Body of pancreas (tissue), 4 donors: ENCODE data around the gene VSX1. TPM values are rescaled to one million over a fixed set of nuclear protein-coding genes. Genes with fewer than 3 reads are reported as not detected.

Source experiments
- ATAC-seq: fragments of 150-250 bp; one replicate; pipeline ENCODE4 v1.9.1; 2016
- DNase-seq, 4 donors: peaks; one replicate each; pipeline ENCODE4 v3.0.0-alpha.2; 2019
- H3K27ac ChIP-seq, 4 donors: fragments of 200-600 bp; sonication (generic); 1 replicate in 3 of 4; 2 replicates in 1 of 4; pipeline versions ENCODE4 v1.5.1 to v1.6.1; 2016 to 2019; ENCODE audit warnings: mild to moderate bottlenecking in 1 of 4, mixed read lengths in 1 of 4, moderate library complexity in 1 of 4
- H3K27me3 ChIP-seq, 2 donors: fragments of 200-600 bp; sonication (generic); one replicate each; pipeline ENCODE4 v1.6.0; 2016; ENCODE audit warnings: mild to moderate bottlenecking in 1 of 2
- H3K36me3 ChIP-seq, 2 donors: fragments of 200-600 bp; sonication (generic); replicated peaks in 1 of 2; 2 replicates each; pipeline ENCODE4 v1.5.1; 2016; ENCODE audit warnings: low read depth in 2 of 2; ENCODE audit not compliant: insufficient read depth in 1 of 2
- H3K4me1 ChIP-seq: fragments of 200-600 bp; sonication (generic); one replicate; pipeline ENCODE4 v1.6.0; 2016
- H3K4me3 ChIP-seq, 2 donors: fragments of 200-600 bp; sonication (generic); 1 replicate in 1 of 2; 2 replicates in 1 of 2; pipeline ENCODE4 v1.5.1; 2016 to 2019
- H3K9me3 ChIP-seq, 3 donors: fragments of 200-600 bp; sonication (generic); 1 replicate in 2 of 3; 2 replicates in 1 of 3; pipeline ENCODE4 v1.5.1; 2016
- POLR2A ChIP-seq, 3 donors: fragments of 450-650 bp; IDR thresholded peaks; one replicate each; pipeline ENCODE4 v1.6.1; 2016; ENCODE audit warnings: antibody characterized with exemption in 3 of 3, mild to moderate bottlenecking in 2 of 3
- WGBS, 2 donors: methylation state at CpG; one replicate each; pipeline ENCODE4 v1.1.5; 2017; 5-methylcytosine and 5-hydroxymethylcytosine counted together
- intact Hi-C: fragments of 100-400 bp; cut with DNase I; formaldehyde crosslinking; loops from one replicate; pipeline ENCODE4 v1.15.1; 2023
- total RNA-seq, 2 donors: library from RNA; depleted of rRNA; stranded (reverse); fragments of >200 nt; gene quantifications; one replicate each; pipeline ENCODE4 v1.1.0, GENCODE V29; 2016
- TF ChIP-seq, protein P1 (sequence below), 7 experiments: fragments of 450-650 bp in 4 of 7; fragments of 200-600 bp in 3 of 7; sonication (generic) in 3 of 7; IDR thresholded peaks; one replicate each; pipeline ENCODE4 v1.5.1; 2016 to 2019; ENCODE audit warnings: antibody characterized with exemption in 7 of 7

Gene VSX1
- total RNA-seq, 2 donors from 2014 or later: 0.66 TPM; not detected in 1

DNA sequence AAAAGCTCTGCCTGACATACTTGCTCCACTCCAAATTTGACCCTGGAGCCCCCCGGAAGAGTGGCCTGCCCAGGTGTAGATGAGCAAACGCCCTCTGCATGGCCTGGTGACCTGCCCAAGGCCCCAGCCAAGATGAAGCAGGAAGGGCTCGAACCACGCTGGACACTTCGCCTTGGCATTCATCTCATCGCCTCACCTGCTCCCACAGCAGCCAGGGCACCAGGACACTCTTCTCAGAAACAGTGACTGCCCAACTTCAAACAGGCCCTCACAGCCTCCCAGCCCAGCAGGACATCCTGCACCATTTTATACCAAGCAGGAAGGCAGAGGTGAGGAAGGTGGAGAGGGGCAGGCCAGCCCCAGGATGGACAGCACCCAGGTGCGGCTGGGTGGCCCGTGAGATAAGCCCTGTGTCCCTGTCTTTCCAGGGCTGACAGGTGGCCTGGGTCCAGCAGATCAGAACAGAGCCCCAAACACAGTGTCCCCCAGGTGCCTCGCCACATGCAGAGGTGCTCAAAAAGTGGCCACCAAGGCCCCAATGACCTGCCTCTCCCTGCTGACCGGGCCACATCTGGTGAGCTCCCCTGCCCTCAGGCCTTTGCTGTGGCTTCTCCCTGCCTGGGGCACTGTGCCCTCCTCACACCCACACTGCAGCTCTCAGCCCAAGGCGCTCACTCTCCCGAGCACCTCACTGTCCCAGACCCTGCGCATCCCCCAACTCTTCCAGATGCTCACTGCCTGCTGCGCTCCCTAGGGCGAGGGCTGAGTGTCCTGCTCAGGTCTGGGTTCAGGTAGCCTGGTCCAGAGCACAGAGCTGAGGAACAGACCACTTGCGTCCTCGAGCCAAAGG lies 31.2 kb downstream of the VSX1 start:
- Histone ChIP-seq H3K4me3 (no peak overlapping the region), H3K36me3 (no peaks in the 10 kb centered on the region), H3K4me1 (peaks cover 99% of the 10 kb centered on the region), H3K27me3 (no peaks in the 10 kb centered on the region), H3K27ac (peak overlapping the region in 3 of 4 donors; percentile 20 to 94 (median 39)), H3K9me3 (no peaks in the 10 kb centered on the region)
- intact Hi-C loops: no loop called here
- WGBS, 2 donors: 78 to 82% methylated on average over 13 to 17 of the region's 17 CpGs
- ATAC-seq: no peak
- TF ChIP-seq, protein P1, sequence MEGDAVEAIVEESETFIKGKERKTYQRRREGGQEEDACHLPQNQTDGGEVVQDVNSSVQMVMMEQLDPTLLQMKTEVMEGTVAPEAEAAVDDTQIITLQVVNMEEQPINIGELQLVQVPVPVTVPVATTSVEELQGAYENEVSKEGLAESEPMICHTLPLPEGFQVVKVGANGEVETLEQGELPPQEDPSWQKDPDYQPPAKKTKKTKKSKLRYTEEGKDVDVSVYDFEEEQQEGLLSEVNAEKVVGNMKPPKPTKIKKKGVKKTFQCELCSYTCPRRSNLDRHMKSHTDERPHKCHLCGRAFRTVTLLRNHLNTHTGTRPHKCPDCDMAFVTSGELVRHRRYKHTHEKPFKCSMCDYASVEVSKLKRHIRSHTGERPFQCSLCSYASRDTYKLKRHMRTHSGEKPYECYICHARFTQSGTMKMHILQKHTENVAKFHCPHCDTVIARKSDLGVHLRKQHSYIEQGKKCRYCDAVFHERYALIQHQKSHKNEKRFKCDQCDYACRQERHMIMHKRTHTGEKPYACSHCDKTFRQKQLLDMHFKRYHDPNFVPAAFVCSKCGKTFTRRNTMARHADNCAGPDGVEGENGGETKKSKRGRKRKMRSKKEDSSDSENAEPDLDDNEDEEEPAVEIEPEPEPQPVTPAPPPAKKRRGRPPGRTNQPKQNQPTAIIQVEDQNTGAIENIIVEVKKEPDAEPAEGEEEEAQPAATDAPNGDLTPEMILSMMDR (IDR thresholded peaks at IDR 0.05): no peak
- TF ChIP-seq POLR2A (IDR thresholded peaks at IDR 0.05): no peak
- peak in 1 of 4 donors; percentile 12 for DNase-seq

DNA sequence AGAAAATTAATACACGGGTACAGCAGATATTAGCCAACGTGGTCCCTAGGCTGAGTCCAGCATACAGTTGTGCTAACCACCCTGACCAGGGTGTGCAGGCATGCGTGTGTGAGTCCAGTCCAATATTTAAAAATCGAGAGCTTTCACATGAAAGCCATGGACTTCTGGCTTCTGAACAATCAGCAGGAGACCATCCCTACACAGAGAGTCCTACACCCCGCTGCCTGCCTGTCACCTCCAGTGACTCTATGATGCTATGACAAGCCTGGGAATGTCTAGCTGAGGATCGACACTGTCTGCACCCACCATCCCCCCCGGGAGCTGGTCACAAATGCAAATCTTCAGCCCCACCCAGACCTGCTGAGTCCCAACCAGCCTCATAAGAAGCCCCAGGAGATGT lies 31.9 kb downstream of the VSX1 start:
- Histone ChIP-seq H3K4me1 (peaks cover 99% of the 10 kb centered on the region), H3K27ac (peak overlapping the region in 3 of 4 donors; percentile 20 to 94 (median 39)), H3K27me3 (no peaks in the 10 kb centered on the region), H3K36me3 (no peaks in the 10 kb centered on the region), H3K4me3 (no peak overlapping the region), H3K9me3 (no peaks in the 10 kb centered on the region)
- intact Hi-C loops: no loop called here
- DNase-seq: no peak
- WGBS, 2 donors: 53 to 57% methylated on average over 7 of the region's 7 CpGs
- no peak for ATAC-seq
- TF ChIP-seq, protein P1 (IDR thresholded peaks at IDR 0.05): no peak
- TF ChIP-seq POLR2A (IDR thresholded peaks at IDR 0.05): no peak

DNA sequence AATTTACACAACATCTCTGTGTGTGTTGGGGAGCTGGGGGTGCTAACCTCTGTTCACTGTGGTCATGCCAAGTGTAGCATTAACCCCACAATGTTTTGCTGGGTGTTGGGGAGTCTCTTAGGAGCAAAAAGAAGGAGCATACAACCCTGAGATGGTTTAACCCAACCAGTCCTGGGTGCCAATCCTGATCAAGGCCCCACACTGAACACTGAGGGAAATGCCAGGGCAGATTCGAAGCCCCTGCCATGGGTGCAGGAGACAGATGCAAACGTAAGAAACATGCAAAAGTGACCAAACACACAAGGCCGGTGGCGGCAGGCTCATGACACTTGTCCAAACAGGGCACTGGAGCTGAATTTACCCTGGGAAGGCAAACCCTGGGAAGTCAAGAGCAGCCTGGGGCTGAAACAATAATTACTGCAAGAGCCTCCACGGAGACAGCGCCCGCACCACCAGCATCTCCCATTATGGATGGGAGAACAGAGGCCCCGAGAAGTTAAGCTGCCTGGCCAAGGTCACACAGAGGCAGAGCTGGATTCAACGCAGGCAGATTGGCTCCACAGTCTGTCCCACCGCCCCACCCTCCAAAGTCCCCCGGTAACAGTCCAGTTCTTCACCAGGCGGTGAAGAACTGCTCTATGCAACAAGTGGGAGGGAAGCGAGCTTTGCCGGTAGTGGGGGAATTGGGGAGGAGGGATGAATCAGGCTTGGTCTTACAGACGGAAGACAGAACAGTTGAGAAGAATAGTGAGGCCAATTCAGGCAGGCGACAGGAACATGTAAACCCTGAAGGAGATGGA lies 32.5 kb downstream of the VSX1 start:
- no peaks in the 10 kb centered on the region for H3K9me3 ChIP-seq
- 48 to 50% methylated on average over 16 of the region's 16 CpGs for WGBS, 2 donors
- peak in 1 of 4 donors; percentile 10 for DNase-seq
- H3K36me3 ChIP-seq: no peaks in the 10 kb centered on the region
- peak overlapping the region in 3 of 4 donors; percentile 20 to 41 (median 39) for H3K27ac ChIP-seq
- H3K4me3 ChIP-seq: no peak overlapping the region
- peaks cover 99% of the 10 kb centered on the region for H3K4me1 ChIP-seq
- intact Hi-C loops: no loop called here
- ATAC-seq: no peak
- TF ChIP-seq, protein P1 (IDR thresholded peaks at IDR 0.05): no peak
- no peak for TF ChIP-seq POLR2A (IDR thresholded peaks at IDR 0.05)
- no peaks in the 10 kb centered on the region for H3K27me3 ChIP-seq

DNA sequence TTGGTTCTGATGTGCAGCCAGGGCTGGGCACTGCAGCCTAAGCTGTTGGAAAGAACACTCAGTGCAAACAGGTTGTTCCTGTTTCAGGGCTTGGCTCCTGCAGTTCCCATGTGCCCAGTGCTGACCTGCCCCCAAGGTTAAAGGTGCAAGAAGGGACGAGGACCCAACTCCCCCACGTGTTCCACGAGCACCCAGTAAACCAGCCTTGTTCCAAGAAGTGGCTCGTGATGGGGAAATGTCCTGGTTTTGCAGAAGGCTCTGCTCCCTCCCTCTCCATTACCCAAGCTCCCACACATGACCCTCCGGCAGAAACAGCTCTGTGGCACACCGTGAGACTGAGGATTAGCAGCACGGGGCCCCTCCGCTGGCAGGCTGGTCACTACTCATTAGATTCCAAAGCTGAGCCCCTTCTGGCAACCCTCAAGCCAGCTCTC lies 33.4 kb downstream of the VSX1 start:
- no peak for ATAC-seq

More for the DNA sequence above, 33.4 kb downstream of the VSX1 start:
- Histone ChIP-seq H3K4me1 (peaks cover 99% of the 10 kb centered on the region), H3K27me3 (no peaks in the 10 kb centered on the region), H3K27ac (peak overlapping the region in 3 of 4 donors; percentile 22 to 53 (median 41)), H3K36me3 (no peaks in the 10 kb centered on the region), H3K9me3 (no peaks in the 10 kb centered on the region), H3K4me3 (no peak overlapping the region)
- TF ChIP-seq POLR2A (IDR thresholded peaks at IDR 0.05): no peak
- TF ChIP-seq, protein P1 (IDR thresholded peaks at IDR 0.05): no peak
- 34 to 47% methylated on average over 8 of the region's 8 CpGs for WGBS, 2 donors
- intact Hi-C loops: no loop called here
- DNase-seq: peak in 3 of 4 donors; percentile 29 to 53 (median 46)
